Activated CD8-positive, alpha-beta T cell treated with anti-CD3 and anti-CD28 coated beads for 36 hours (primary cell): Measurements from ENCODE around the gene DUSP5. TPM values are rescaled to one million over a fixed set of nuclear protein-coding genes. Genes with fewer than 3 reads are reported as not detected.

Source experiments
- ATAC-seq: fragments of 200-7000 bp; cut with Tn5 transposase; one replicate; pipeline ENCODE4 v1.10.0; 2021; ENCODE audit warnings: mild to moderate bottlenecking, moderate library complexity
- CTCF ChIA-PET: fragments of 350-600 bp; sonication (Branson Sonifier 250); formaldehyde crosslinking; loops from one replicate; lab custom pipeline; 2021; ENCODE audit warnings: antibody characterized with exemption; lab: Charles Lee
- POLR2A ChIA-PET: fragments of 350-600 bp; sonication (Branson Sonifier 250); formaldehyde crosslinking; loops from one replicate; lab custom pipeline; 2021; ENCODE audit warnings: antibody characterized with exemption; lab: Charles Lee
- DNase-seq: peaks from one replicate; pipeline ENCODE4 v3.0.0-alpha.2; 2020
- H3K27ac Mint-ChIP-seq: one replicate; pipeline ENCODE4 v1.8.0; 2021; ENCODE audit warnings: mild to moderate bottlenecking, mixed read lengths
- H3K27me3 Mint-ChIP-seq: one replicate; pipeline ENCODE4 v1.8.0; 2021; ENCODE audit warnings: mixed read lengths
- H3K36me3 Mint-ChIP-seq: one replicate; pipeline ENCODE4 v1.8.0; 2021; ENCODE audit warnings: low read depth, mixed read lengths
- H3K4me1 Mint-ChIP-seq: one replicate; pipeline ENCODE4 v1.8.0; 2021; ENCODE audit warnings: low read depth, mixed read lengths
- H3K4me3 Mint-ChIP-seq: one replicate; pipeline ENCODE4 v1.8.0; 2021; ENCODE audit warnings: mild to moderate bottlenecking, moderate library complexity, mixed read lengths
- H3K9me3 Mint-ChIP-seq: one replicate; pipeline ENCODE4 v1.8.0; 2021; ENCODE audit warnings: mixed read lengths
- intact Hi-C: fragments of 100-400 bp; cut with micrococcal nuclease; formaldehyde crosslinking; loops from one replicate; pipeline ENCODE4 v1.10.0; 2022
- total RNA-seq, 2 experiments: library from RNA; stranded (reverse); gene quantifications; one replicate each; pipeline ENCODE4 v1.2.3, GENCODE V29; 2021
- TF ChIP-seq, protein P1 (sequence below): fragments of 200-600 bp; IDR thresholded peaks from one replicate; pipeline ENCODE4 v1.8.0; 2022; ENCODE audit warnings: antibody characterized with exemption, mild to moderate bottlenecking

DUSP5 gene
- total RNA-seq, 2 experiments from 2014 or later, result 49.4 to 50.8 TPM

DNA sequence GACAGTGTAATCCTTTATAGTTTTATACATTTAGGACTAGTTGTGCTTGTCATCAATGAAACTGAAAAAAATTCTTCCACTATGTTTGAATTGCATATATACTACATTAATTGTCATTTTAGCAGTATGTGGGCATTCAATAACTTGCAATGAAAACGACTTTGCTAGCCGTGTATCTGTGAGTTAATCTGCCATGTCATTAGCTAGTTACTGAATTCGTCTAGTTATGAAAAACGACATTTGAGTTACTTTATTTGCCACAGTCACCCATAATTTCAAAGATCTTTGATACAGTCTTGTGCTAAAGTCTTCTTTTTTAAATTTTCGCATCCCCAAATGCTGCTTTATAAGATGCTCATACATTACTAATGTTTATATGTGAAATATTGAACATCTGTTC, 51.5 kb downstream of the DUSP5 start:
- no peak overlapping the region for H3K27ac Mint-ChIP-seq
- CTCF ChIA-PET, result interaction anchor here (0.9 to 3.2 kb wide), 15 partner anchors 9 to 244 kb away, joined by 3 to 24 read pairs (median 5); no protein-coding TSS in a partner anchor
- ATAC-seq (no peak), DNase-seq (no peak)
- no peaks in the 10 kb centered on the region for H3K36me3 Mint-ChIP-seq
- TF ChIP-seq, protein P1, sequence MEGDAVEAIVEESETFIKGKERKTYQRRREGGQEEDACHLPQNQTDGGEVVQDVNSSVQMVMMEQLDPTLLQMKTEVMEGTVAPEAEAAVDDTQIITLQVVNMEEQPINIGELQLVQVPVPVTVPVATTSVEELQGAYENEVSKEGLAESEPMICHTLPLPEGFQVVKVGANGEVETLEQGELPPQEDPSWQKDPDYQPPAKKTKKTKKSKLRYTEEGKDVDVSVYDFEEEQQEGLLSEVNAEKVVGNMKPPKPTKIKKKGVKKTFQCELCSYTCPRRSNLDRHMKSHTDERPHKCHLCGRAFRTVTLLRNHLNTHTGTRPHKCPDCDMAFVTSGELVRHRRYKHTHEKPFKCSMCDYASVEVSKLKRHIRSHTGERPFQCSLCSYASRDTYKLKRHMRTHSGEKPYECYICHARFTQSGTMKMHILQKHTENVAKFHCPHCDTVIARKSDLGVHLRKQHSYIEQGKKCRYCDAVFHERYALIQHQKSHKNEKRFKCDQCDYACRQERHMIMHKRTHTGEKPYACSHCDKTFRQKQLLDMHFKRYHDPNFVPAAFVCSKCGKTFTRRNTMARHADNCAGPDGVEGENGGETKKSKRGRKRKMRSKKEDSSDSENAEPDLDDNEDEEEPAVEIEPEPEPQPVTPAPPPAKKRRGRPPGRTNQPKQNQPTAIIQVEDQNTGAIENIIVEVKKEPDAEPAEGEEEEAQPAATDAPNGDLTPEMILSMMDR, result no peak
- peaks cover 10% of the 10 kb centered on the region for H3K4me1 Mint-ChIP-seq
- intact Hi-C loops, result loop anchor here (5.0 kb wide), 1 partner anchor 197 kb away; no protein-coding TSS in a partner anchor
- no peaks in the 10 kb centered on the region for H3K9me3 Mint-ChIP-seq
- no peak overlapping the region for H3K4me3 Mint-ChIP-seq
- POLR2A ChIA-PET, result interaction anchor here (1.4 to 1.6 kb wide), 2 partner anchors 9 to 237 kb away, joined by 3 to 4 read pairs; no protein-coding TSS in a partner anchor
- H3K27me3 Mint-ChIP-seq, result peaks cover 21% of the 10 kb centered on the region

DNA sequence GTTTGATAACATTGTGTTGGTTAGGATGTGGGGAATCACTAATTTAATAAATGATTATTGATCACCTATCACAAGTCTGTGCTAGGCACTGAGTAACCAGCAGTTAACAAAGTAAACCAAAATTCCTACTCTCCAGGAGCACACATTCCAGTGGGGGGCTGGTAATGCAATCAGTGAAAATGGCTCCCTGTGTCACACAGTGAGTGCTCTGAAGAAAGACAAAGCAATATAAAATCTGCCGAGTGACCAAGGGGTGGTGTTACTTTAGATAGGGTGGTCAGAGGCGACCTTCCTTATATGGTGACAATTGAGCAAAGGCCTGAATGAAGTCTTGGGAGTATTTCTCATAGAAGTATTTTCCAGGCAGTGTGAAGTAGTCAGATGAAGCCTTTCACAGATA, 56.2 kb downstream of the DUSP5 start:
- no peaks in the 10 kb centered on the region for H3K36me3 Mint-ChIP-seq
- H3K27ac Mint-ChIP-seq, result no peak overlapping the region
- ChIA-PET CTCF (interaction anchor here (1.1 to 1.6 kb wide), 2 partner anchors 14 to 200 kb away, joined by 3 read pairs; no protein-coding TSS in a partner anchor), POLR2A (interaction anchor here (0.5 kb wide), 1 partner anchor 21 kb away, joined by 6 read pairs; no protein-coding TSS in a partner anchor)
- H3K4me1 Mint-ChIP-seq, result peaks cover 8% of the 10 kb centered on the region
- no peak overlapping the region for H3K4me3 Mint-ChIP-seq
- H3K27me3 Mint-ChIP-seq, result peaks cover 19% of the 10 kb centered on the region
- intact Hi-C loops, result no loop called here
- DNase-seq (no peak), ATAC-seq (no peak)
- TF ChIP-seq, protein P1, result no peak
- no peaks in the 10 kb centered on the region for H3K9me3 Mint-ChIP-seq

DNA sequence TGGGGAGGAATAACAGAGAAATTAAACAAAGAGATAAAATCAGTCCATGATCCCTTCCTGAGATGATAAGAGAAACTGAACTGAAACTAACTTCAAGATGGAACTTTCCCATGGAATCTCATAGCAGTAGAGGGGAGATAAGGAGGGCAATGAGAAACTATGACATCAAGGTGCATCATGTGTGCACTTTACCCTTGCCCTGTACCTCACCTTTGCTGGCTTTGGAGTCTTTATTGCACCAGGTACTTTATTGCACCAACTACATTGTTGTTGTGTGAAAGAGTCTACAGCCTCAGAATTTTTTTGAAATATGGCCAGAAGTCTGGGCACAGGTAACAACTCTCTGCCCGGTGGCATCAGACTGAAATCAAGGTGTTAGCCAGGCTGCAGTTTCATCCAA, 58.6 kb downstream of the DUSP5 start:
- POLR2A ChIA-PET, result no interaction called here
- peaks cover 8% of the 10 kb centered on the region for H3K4me1 Mint-ChIP-seq
- H3K27me3 Mint-ChIP-seq, result peaks cover 10% of the 10 kb centered on the region
- no peak for ATAC-seq
- H3K36me3 Mint-ChIP-seq, result no peaks in the 10 kb centered on the region
- no peaks in the 10 kb centered on the region for H3K9me3 Mint-ChIP-seq
- no peak overlapping the region for H3K27ac Mint-ChIP-seq
- TF ChIP-seq, protein P1, result no peak
- no peak for DNase-seq
- intact Hi-C loops, result no loop called here
- CTCF ChIA-PET, result no interaction called here
- H3K4me3 Mint-ChIP-seq, result no peak overlapping the region

DNA sequence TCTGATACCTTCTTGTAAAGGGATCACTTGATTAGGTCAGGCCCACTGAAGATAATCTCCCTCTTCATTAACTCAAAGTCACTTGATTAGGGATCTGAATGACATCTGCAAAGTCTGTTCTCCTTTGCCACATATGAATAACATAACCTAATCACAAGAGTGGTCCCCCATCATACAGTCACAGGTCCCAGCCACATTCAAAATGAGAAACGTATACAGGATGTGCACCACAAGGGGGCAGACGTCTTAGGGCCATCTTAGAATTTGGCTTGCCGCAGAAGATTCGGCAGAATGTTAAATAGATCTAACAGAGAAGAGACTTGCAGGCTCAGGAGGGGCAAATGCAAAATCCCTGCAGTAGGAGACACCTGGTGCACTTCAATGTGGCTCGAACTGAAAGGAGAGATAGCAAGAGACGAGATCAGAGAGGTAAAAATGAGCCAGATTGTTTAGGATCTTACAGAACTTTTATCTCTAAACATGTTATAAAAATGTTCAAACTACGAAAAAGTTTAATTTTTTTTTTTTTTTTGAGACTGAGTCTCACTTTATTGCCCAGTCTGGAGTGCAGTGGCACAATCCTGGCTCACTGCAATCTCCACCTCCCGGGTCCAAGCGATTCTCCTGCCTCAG, 59.4 kb downstream of the DUSP5 start:
- no peaks in the 10 kb centered on the region for H3K36me3 Mint-ChIP-seq
- H3K27ac Mint-ChIP-seq, result no peak overlapping the region
- ChIA-PET CTCF (interaction anchor here (0.8 to 2.6 kb wide), 7 partner anchors 8 to 250 kb away, joined by 3 to 7 read pairs (median 4); no protein-coding TSS in a partner anchor), POLR2A (interaction anchor here (1.0 to 1.2 kb wide), 2 partner anchors 7 to 10 kb away, joined by 4 read pairs; partner anchors contain the start of gene SMC3)
- H3K4me1 Mint-ChIP-seq, result peaks cover 8% of the 10 kb centered on the region
- TF ChIP-seq, protein P1, result peak; percentile 71
- H3K4me3 Mint-ChIP-seq, result no peak overlapping the region
- no peaks in the 10 kb centered on the region for H3K9me3 Mint-ChIP-seq
- intact Hi-C loops, result no loop called here
- peak; percentile 99 for ATAC-seq
- peak; percentile 89 for DNase-seq
- H3K27me3 Mint-ChIP-seq, result peaks cover 4% of the 10 kb centered on the region

DNA sequence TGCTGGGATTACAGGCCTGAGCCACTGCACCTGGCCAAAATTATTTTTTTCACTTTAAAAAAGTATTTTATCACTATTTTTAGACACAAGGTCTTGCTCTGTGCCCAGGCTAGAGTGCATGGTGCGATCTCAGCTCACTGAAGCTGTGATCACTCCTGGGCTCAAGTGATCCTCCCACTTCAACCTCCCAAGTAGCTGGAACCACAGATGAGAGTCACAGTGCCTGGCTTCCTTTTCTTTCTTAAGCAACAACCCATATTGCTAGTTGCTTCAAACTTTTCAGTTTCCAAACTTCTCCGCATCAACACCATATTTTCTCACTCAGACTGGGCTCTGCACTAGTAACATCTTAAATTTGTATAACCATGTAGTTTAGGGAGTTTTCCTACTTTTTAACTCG, 60.3 kb downstream of the DUSP5 start:
- Mint-ChIP-seq H3K36me3 (no peaks in the 10 kb centered on the region), H3K27me3 (peaks cover 10% of the 10 kb centered on the region), H3K4me1 (peaks cover 8% of the 10 kb centered on the region), H3K9me3 (no peaks in the 10 kb centered on the region), H3K4me3 (no peak overlapping the region), H3K27ac (no peak overlapping the region)
- no peak for DNase-seq
- intact Hi-C loops, result no loop called here
- ChIA-PET CTCF (interaction anchor here (0.8 to 2.6 kb wide), 9 partner anchors 9 to 251 kb away, joined by 3 to 9 read pairs (median 4); no protein-coding TSS in a partner anchor), POLR2A (interaction anchor here (1.0 to 1.2 kb wide), 2 partner anchors 8 to 9 kb away, joined by 4 read pairs; partner anchors contain the start of gene SMC3)
- no peak for ATAC-seq
- TF ChIP-seq, protein P1, result no peak
